Activated CD4-positive, alpha-beta T cell treated with anti-CD3 and anti-CD28 coated beads, Interleukin-2, amount 50 U/mL, for 16 hours (primary cell): ENCODE data around the gene TRPM3.

Source experiments
- DNase-seq: peaks from one replicate; pipeline ENCODE4 v3.0.0-alpha.2; 2020

The TRPM3 gene

DNA sequence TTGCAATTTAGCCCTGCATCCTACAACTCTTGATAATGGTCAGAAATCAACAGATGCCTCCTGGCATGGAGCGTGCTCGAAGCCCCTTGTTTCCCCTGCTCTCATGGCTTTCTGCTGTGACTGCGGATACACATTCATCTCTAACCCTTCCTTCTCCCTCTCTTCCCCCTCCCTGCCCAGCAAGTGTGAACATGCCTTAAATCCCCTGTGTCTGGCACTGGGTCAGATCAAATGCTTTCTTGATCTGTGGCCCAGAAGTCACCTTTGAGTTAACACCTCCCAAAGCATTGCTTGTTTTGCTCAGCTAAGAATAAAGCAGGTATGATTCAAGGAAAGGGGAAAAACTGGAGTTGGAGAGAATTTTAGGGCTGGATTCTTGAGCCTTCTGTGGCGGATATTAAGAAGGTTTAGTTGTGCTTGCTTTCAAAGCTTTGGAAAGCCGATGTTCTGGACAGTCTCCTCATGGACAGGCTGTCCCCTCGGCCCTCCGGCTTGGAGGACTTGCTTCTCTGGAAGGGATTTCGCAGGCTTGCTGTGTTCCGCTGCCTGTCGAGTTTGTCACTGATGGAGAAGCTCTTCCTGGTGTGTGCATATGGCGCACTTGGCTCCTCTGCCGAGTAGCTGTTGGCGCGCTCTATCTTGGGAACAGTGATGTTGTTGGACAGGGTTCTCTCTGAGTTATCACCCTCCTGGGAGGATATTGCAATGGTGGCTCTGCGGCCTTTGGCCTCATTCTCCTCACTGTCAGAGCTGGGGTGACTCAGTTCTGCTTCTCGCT is 585.7 kb downstream of the TRPM3 start:
- no peak for DNase-seq

DNA sequence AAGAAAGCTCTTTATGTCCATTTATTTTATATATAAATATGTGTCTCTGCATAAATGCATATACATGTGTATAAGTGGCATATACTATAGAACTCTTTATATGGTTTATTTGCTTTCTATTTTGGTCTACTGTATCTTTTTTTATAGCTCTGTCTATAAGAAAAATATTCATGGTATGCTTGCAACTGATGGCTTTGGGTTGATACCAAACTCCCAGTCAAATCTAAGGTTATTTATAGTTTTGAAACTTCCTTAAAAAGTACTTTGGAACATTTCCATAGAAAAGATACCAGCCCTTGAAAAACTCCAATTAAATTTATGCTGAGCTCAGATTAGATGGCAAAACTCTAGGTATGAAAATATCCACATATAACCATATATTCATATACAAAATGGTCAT is 587.0 kb downstream of the TRPM3 start:
- no peak for DNase-seq

DNA sequence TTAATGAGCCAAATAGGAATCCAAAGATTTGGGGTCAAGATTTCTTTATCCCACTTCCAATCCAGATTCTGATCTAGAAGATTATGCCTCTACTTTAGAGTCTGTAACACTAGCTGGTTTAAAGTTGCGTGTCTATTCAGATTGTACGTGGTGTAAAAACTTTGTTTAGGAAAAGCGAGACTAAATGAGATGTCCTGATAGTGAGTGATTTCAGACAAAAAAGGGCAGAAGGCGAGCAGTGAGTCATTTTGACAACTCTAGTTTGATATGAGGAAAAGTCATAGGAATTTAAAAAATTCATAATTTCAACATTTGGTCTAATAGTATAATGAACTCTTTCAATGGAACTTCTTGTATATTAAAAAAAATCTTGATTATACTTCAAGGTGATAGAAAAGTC is 587.4 kb downstream of the TRPM3 start:
- DNase-seq: no peak

DNA sequence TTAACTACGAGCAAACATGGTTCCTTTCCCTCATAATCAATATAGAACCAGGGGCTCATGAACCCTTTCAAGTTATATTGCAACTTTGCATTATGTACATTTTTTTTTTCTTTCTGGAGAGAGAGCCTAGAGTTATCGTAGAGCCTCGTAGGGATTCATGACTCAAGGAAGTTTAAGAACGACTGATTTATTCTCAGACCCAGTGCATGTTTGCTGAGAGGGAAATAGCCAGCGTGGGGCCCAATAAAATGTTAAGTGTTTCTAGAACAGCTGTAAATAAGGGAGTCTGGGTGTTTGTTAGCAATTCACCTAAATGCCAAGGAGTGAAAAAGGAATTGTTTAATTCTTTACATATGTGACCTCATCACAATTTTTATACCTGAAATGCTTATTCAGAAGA is 587.9 kb downstream of the TRPM3 start:
- no peak for DNase-seq

DNA sequence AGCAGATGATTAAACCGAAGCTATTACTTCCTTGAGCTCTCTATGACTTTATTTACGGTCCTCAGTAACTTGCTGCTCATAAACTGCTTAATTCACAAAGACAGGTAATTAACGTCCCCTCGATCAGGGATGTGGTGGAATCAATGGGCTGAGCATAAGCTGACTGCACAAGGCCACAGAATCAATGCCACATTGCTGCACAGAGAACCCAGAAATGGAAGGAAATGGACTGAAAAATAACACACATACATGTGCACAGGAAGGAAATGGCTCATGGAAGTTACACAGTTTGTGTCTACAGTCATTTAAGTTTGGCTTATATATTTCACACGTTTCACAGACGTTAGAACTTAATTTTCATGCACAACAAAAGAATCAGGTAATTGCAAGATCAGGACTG is 588.7 kb downstream of the TRPM3 start:
- no peak for DNase-seq

DNA sequence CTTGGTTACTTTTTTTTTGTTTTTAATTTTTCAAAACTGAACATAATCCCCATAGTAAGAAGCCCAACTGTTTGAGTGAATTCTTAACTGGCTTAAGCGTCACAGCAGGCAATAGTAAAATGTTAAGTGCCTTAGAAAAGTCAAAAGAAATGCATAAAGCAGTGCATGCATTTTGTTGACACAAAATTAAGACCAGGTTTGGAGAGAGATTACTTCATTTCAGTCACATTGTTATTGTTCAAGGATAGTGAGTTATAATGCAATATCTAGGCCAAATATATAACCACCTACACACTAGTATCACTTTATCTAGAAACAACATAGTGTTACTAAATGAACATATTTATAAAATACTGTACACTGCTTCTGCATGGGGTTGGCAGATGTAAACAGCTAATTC is 590.1 kb downstream of the TRPM3 start:
- no peak for DNase-seq

DNA sequence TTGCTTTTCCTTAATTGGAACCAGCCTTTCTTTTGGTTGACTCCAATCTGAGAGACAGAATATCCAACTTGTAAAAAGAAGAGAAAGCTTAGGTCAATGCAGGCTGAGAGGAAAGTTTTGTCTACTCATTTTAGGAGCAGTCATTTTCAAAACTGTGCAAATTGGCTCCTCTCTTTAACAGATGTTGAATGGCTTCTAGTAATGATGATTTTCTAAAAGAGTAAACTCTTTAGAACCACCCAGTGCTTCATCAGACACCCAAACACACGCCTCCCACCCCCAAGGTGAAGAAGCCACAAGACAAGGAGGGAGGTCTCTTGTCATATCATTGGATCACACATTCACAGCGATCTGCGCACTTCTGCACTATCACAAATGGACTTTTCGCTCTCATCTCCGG is 590.7 kb downstream of the TRPM3 start:
- no peak for DNase-seq

DNA sequence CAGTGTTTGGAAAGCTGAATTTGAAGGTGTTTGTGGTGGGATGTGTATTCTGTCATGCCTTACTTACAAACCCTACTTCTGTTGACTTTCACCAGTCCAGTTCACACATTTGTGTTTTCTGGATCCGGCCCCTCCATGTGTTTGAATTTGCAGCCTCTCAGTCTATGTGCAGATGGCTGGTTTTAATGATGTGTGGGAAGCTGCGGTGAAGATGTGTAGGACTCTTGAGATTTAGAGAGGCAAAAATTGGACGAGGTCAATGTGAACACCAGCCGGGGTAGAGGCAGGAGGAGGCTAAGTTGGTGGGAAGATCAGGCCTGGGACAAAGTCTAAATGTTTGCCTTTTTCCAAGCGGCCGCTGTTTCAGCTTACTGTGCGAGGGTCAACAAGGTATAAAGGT is 591.6 kb downstream of the TRPM3 start:
- DNase-seq: no peak

DNA sequence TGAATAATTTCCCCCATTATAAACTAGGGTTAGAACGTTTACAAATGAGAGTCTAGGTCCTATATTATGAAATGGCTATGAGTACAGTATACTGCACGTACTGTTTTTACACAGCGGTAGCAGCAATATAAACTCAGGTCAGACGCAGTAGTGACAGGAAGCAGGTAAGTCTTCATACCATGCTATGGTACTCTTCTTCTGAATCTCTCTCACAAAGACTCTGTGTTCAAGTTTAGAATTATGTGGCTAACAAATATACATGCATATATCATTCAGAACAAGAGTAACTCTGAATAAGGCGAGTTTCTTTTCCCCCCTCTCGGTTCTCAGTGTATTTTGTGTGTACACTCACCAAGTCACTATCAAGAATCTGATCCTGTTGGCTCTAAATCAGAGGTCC is 592.0 kb downstream of the TRPM3 start:
- peak; percentile 18 for DNase-seq

DNA sequence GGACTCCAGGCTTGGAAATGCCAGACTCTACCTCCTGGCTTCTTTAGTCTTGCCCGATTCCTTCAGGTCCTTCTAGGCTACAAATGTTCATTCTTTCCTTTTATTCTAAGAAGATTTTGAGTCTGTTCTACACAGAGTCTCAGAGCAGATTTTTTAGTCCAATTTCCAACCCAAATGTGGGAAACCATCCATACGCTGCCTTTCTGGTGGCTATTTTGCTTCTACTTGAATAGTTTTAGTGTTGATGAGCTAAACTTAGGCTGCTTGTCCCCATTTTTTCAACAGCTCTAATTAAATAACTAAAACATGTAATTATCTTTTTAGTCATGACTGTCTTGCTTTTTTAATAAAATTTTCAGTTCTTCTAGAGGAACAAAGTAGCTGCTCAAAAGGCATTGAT is 594.5 kb downstream of the TRPM3 start:
- DNase-seq: no peak

DNA sequence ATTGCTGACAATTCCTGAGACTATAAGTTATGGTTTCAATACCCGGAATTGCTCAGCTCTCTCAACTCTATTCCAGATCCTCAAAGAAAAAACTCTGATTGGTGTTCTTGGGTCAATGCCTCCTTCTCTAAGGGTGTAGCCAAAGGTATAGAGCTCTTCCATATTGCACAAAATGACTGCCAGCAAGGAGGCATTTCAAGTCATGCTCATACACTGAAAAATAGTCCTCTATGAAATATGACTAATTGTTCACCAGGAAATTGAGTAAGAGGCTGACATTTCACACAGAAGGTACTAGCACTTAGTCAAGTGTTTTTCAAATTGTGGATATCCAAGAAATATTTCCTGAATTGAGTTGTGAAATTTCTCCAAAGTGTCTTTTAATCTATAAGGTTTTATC is 595.9 kb downstream of the TRPM3 start:
- DNase-seq: peak; percentile 26

DNA sequence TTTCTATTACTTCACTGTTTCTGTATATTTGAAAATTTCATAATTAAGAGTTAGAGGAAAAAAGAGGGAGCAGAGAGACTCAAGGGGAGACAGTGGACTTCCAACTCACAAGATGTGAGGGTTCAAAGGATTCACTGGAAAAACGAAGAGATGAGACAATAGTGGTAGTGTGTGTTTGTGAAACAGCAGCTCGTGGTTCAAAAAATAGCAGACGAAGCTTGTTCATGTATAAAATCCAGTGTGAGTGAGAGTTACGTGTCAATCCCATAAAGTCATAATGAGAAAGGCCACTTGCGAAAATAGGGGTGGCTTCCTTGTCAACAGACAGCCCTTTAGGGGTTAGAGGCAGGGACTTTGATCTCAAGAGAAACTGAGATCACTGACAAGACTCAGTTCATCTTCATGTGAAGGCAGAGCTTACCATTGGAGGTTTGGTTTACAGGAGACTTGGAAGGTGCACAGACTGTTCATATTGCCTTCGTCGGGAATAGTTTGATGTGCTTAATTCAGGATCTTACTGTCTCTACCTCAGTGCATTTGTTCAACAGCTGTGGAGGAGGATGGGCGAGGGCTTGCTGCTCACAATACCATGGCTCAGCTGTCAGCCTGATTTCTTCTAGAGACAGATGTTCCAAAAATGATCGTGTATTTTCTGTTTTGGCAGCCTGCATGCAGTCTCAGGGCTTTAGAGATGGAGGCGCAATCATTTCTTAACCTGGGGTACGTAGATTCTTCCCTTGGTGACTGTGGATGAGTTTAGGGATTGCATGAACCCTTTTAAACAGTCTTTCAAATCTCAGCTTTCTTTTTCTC is 601.3 kb downstream of the TRPM3 start:
- peak; percentile 87 for DNase-seq

DNA sequence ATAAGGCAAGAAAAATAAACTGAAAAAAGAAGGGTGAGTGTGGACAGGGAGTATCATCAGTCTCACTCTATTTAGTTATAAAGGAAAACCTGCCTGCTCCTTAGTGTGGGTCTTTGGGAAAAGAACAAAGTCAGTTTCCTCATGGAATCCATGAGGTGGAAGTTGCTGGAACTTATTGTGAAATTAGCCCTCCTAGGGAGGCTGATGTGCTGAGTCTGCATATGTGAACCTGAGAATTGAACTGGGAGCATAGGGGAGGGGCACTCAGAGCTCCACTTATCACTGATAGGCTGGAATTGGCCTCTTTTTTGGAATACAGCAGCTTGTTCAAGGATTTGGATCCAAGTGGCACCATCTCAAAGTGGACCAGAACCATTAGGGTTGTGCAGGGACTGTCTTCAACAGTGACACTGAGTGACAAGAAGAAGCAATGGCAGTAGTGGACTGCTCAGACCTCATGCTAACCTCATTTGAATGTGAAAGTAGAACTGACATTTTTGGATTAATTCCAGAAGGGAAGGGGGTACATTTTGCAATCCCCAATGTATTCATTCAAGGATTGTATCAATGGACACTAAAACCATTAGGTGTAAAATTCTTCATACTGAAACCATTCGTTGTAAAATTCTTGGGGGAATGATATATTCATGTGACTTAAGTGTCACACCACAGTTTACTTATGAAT is 603.4 kb downstream of the TRPM3 start:
- peak; percentile 14 for DNase-seq

DNA sequence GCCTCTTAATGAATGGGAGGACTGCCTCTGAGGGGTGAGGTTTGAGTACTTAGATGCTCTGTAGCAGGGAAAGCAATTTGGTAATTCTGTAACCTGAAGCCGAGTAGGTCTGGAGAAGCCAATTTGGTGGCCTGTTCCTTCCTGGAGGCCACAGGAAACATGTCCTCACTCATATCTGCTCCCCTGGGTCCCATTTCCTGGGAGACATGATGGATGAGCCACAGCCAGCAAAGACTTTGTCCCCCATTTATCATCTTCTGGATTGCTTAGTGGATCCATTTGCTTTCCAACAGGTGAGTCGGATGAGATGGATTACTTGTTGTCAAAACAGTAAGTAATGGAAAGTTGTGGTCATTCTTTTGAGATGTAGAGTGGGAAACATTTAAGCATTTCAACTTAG is 607.1 kb downstream of the TRPM3 start:
- DNase-seq: no peak

DNA sequence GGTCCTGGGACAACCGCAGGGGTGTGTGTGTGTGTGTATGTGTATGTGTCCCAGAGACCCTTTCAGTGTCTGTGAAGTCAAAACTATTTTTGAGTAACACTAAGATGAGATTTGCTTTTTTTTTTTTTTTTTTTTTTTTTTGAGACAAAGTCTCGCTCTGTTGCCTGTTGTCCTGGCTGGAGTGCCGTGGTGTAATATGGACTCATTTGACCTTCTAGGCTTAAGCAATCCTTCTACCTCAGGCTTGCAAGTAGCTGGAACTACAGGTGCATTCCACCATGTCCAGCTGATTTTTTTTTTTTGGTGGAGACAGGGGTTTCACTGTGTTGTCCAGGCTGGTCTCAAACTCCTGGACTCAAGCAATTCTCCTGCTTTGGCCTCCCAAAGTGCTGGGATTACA is 609.6 kb downstream of the TRPM3 start:
- no peak for DNase-seq

DNA sequence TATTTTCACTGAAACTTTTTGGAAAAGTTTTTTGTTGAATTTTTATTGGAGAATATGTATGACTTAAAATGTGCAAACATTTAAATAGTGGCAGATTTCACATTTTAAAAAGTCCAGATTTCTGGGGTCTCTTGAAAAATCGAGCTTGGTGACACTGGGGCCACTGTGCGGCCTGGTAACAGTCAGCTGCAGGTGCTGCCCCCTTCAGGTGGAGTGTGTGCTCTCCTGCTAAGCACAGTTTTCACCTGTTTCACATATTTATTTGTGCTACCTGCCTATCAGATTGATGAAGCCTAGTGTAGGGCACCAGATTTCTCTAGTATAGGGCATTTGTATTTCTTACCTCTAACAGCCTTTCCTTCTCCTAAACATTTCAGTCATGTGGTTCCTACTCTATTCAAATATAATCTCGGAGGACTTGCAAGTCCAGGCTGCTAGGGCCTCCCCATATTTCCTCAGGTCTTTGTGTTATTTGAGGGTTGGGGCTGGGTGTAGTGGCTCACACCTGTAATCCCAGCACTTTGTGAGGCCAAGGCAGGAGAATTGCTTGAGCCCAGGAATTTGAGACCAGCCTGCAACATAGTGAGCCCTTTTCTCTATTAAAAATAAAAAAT is 611.2 kb downstream of the TRPM3 start:
- DNase-seq: peak; percentile 28

DNA sequence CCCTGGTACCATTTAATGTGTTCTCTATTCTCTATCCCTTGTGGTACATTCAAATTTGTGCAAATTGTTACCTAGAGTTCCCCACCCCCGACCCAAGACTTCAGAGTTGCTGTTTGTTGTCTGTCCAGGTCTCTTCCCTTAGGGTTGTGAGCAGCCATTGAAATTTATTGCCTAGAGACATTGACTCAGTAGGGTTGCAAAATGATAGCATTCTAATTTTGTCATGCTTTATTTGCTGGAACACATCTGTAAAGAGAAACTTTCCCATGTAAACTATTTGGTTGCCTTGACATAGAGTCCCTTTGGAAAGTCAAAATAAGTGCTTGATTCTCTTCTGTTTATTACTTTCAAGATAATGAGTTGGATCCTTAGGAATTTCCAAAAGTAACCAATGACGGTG is 615.3 kb downstream of the TRPM3 start:
- no peak for DNase-seq

DNA sequence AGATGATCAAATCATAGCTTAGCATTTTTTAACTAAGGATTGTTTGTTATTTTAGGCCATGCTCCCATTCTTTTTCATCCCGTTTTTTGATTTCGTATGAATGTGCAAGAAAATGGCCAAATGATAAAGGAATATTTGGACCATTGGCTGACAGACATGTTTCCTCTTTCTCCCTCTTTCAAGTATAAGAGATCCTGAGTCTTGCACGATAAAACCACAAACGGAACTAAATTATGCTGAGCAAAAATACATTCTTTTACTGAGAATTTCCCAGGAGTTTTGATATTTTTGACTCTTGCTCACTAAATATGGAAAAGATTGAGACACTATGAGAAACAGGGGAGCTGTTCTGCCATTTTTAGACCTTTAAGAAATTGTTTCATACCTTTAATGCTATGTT is 616.6 kb downstream of the TRPM3 start:
- DNase-seq: no peak

DNA sequence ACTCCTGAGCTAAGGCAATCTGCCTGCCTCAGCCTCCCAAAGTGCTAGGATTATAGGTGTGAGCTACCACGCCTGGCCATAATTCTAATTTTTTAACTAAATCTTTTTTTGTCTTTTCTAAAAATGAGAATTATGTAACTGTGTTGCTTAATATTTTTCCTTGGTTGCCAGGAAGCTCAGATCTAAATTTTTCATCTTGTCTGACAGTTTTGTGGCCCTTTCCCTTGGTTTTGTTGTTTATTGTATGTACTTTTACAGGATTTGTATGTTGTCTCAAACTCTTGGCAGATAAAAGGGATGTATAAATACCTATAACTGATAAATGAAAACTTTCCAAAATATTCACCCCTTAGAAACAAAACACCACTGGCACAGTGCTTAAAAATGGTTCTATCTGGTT is 618.7 kb downstream of the TRPM3 start:
- DNase-seq: no peak

DNA sequence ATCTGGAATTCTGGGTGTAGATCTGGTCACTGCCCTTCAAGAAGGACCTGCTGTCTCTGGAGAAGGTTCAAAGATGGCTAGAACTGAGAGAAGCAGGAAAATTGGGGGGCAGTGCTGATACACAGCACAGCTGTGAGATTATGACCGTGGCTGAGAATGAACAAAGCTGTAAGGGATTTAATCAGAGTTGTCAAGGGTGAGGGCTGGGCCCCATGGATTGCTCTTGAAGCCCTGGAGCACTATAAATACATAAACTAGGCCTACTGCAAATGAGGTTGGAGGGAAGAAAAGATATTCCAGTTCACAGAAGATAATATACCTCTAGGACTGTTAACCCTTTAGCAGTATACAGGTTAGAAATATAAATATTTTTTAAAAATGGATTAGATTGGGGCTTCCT is 620.6 kb downstream of the TRPM3 start:
- DNase-seq: no peak

DNA sequence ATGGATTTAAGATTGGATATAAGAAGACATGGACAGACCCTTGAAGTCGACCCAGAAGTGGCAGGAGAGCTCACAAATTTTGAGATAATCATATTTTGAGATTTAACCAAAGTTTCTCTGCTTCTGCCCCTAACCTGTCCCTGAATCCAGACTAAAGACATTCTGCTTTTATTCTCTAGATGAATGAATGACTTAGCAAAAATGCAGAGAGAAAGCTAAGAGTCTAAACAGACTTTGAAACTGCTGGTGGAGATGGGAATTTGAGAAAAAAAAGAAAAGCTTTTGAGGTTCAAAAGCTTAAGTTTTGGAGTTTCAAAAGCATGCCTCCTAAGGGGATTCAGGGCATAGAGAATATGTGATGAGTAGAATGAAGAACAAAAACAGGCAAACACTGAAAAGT is 621.8 kb downstream of the TRPM3 start:
- no peak for DNase-seq

DNA sequence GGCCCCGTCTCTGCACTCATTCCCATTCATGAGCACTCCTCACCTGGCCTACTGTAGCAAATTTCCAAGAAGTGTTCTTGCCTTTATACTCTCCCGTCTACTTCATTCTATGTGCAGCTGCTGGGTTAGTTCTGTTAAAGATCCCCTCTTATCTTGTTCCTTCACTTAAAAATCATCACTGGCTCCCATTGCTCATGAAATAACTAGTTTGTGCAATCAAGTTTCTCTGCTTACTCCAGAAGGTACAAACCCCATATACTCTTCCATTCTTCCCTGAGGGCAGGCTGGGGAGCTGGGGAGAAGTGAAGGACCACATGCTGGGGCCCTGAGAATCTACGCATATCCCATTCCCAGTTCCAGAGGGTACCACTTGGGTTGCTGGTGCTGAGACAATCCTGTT is 622.6 kb downstream of the TRPM3 start:
- DNase-seq: no peak

DNA sequence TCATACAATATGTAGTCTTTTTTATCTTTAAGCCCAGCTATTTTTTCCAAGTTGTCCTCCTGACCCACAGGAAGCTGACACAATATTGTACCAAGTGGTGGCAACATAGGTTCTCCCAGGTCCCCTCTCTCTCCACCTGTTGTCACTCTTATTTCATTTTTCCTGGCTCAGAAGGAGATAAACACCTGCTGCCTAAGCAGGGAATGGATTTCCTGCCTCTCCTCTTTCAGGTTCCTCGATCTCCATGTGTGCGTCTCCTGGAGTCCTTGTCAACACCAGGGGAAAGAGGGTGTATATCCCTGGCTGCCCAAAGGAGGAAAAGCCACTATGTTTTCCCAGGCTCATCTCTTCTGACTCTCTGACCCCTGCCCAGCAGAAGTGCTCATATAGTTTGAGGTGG is 625.2 kb downstream of the TRPM3 start:
- no peak for DNase-seq

DNA sequence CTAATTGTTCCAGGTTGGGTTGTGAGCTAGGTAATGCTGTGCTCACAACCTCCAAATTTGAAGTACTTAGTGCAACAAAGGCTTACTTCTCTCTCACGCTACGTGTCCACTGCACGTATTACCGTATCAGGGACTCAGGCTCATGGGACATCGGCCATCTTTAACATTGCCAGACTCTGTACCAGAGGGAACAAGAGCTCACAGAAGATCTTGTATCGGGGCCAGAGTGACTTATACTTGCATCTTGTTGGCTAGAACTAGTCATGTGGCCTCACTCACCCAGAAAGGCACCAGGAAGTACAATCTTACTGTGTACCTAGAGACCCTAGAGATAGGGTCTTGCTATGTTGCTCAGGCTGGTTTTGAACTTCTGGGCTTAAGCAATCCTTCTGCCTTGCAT is 625.9 kb downstream of the TRPM3 start:
- no peak for DNase-seq
